OCI-LY7 (cell line): Measurements from ENCODE around the gene AKAP11. TPM values are rescaled to one million over a fixed set of nuclear protein-coding genes. Genes with fewer than 3 reads are reported as not detected.

Source experiments
- Bru-seq: library from RNA; stranded (reverse); fragments of 400-500 nt; gene quantifications from one replicate; lab custom pipeline; 2021; lab: Mats Ljungman, UMichigan
- BruChase-seq, 2 experiments: library from RNA; stranded (reverse); fragments of 400-500 nt; gene quantifications; one replicate each; lab custom pipeline; 2021; lab: Mats Ljungman, UMichigan
- BruUV-seq: library from RNA; stranded (reverse); fragments of 400-500 nt; replicated peaks from 2 replicates; lab custom pipeline; 2021; lab: Mats Ljungman, UMichigan
- CTCF ChIA-PET: fragments of 300-600 bp; sonication (Branson Sonifier 250); formaldehyde crosslinking; loops from one replicate; lab custom pipeline; 2022; ENCODE audit warnings: antibody characterized with exemption; ENCODE audit not compliant: unreplicated experiment; lab: Charles Lee
- POLR2A ChIA-PET: fragments of 300-600 bp; sonication (Branson Sonifier 250); formaldehyde crosslinking; loops from one replicate; lab custom pipeline; 2022; ENCODE audit warnings: antibody characterized with exemption; lab: Charles Lee
- DNase-seq: peaks from one replicate; pipeline ENCODE4 v3.0.0-alpha.2; 2015; ENCODE audit warnings: low spot score
- H2AFZ ChIP-seq: fragments of 200-600 bp; sonication (generic), shearing (Covaris generic); 2 replicates; pipeline ENCODE4 v1.6.1; 2014; ENCODE audit warnings: mild to moderate bottlenecking, antibody characterized with exemption, low read length, moderate library complexity
- H3K27ac ChIP-seq: fragments of 200-600 bp; sonication (generic); 2 replicates; pipeline ENCODE4 v1.5.1; 2014; ENCODE audit warnings: mixed run types, low read depth, mild to moderate bottlenecking, moderate library complexity, low read length, inconsistent platforms; ENCODE audit not compliant: poor library complexity, severe bottlenecking
- H3K36me3 ChIP-seq: fragments of 200-600 bp; sonication (generic); 2 replicates; pipeline ENCODE4 v1.6.1; 2014; ENCODE audit warnings: mild to moderate bottlenecking, antibody characterized with exemption, low read length, moderate library complexity, mixed read lengths; ENCODE audit not compliant: insufficient read depth
- H3K4me1 ChIP-seq: fragments of 200-600 bp; sonication (generic); 2 replicates; pipeline ENCODE4 v1.5.1; 2014; ENCODE audit warnings: mild to moderate bottlenecking, low read length; ENCODE audit not compliant: insufficient read depth, poor library complexity, severe bottlenecking
- H3K4me2 ChIP-seq: fragments of 200-600 bp; sonication (generic); 2 replicates; pipeline ENCODE4 v1.6.1; 2014; ENCODE audit warnings: mild to moderate bottlenecking, low read length
- H3K4me3 ChIP-seq: fragments of 200-600 bp; sonication (generic); 2 replicates; pipeline ENCODE4 v1.5.1; 2014; ENCODE audit warnings: mild to moderate bottlenecking, low read depth, low read length; ENCODE audit not compliant: poor library complexity, severe bottlenecking
- H3K79me2 ChIP-seq: fragments of 200-600 bp; sonication (generic); 2 replicates; pipeline ENCODE4 v1.6.1; 2016; ENCODE audit warnings: low read depth, mild to moderate bottlenecking, low read length, moderate library complexity, mixed read lengths; ENCODE audit not compliant: insufficient read depth
- H3K9me2 ChIP-seq: fragments of 200-600 bp; sonication (generic); 2 replicates; pipeline ENCODE4 v1.6.1; 2016; ENCODE audit warnings: mild to moderate bottlenecking, low read length, mixed read lengths; ENCODE audit not compliant: insufficient read depth
- H3K9me3 ChIP-seq: fragments of 200-600 bp; sonication (generic); 2 replicates; pipeline ENCODE4 v1.6.1; 2014; ENCODE audit warnings: mild to moderate bottlenecking, mixed run types, low read length, mixed read lengths
- H4K20me1 ChIP-seq: fragments of 200-600 bp; sonication (generic); 2 replicates; pipeline ENCODE4 v1.6.1; 2014; ENCODE audit warnings: mild to moderate bottlenecking, antibody characterized with exemption, low read length, moderate library complexity, mixed read lengths; ENCODE audit not compliant: insufficient read depth
- EZH2phosphoT487 ChIP-seq: fragments of 200-600 bp; sonication (generic); IDR thresholded peaks from 2 replicates; pipeline ENCODE4 v1.6.1; 2018; ENCODE audit warnings: low read depth, borderline replicate concordance, mild to moderate bottlenecking, mixed run types, antibody characterized with exemption, low read length, moderate library complexity, mixed read lengths
- intact Hi-C: fragments of 100-400 bp; cut with micrococcal nuclease; formaldehyde crosslinking; loops from one replicate; pipeline ENCODE4 v1.10.0; 2022; ENCODE audit not compliant: unreplicated experiment
- long read RNA-seq: library from polyadenylated mRNA; stranded (forward); transcript quantifications from one replicate; pipeline ENCODE4 v2.0.0, GENCODE V29; 2022
- total RNA-seq, 2 experiments: library from RNA; depleted of rRNA in 1 of 2; stranded (reverse); fragments of >200 nt in 1 of 2; shearing (Covaris generic) in 1 of 2; gene quantifications; 2 replicates each; pipeline ENCODE4 v1.2.3, GENCODE V29; 2014 to 2022
- TF ChIP-seq, protein P1 (sequence below): fragments of 200-600 bp; sonication (generic); conservative IDR thresholded peaks from 2 replicates; pipeline ENCODE4 v1.5.1; 2014; ENCODE audit warnings: mild to moderate bottlenecking, antibody characterized with exemption, low read length, moderate library complexity, mixed read lengths

Gene AKAP11
- 12.2 and 13.6 TPM in 2 replicates for total RNA-seq (2014; rRNA removed; shearing (Covaris generic))
- total RNA-seq (2022): 28.2 and 29.2 TPM in 2 replicates
- percentile 93 among the genes with signal in this experiment for Bru-seq, nascent RNA
- percentile 88 among the genes with signal in this experiment for BruChase-seq, experiment 1, labeled RNA remaining after a 6-hour chase
- BruChase-seq, experiment 2, labeled RNA remaining after a 2-hour chase: percentile 95 among the genes with signal in this experiment
- long read RNA-seq, full-length matches to known transcripts: 2 of 8 reads
- long read RNA-seq, partial matches to known transcripts: 1 of 8 reads
- long read RNA-seq, other reads (novel, unspliced or antisense): 5 of 8 reads

GRCh38 chr13:42272115-42272803, at the start of gene AKAP11:
AKAP11 (plus strand) TSS chr13:42272152; CDS start chr13:42286349, 14,197 bp downstream.
- H3K4me2 ChIP-seq: peak within 1 kb of the TSS; percentile 98
- H3K4me3 ChIP-seq: peak within 1 kb of the TSS; percentile 82
- POLR2A ChIA-PET: interaction anchor here (0.6 to 1.5 kb wide), 8 partner anchors 13 to 958 kb away, joined by 3 to 4 read pairs (median 3); no protein-coding TSS in a partner anchor
- CTCF ChIA-PET: interaction anchor here (1.0 kb wide), 1 partner anchor 97 kb away, joined by 3 read pairs; no protein-coding TSS in a partner anchor
- intact Hi-C loops: loop anchor here (5.0 to 10.0 kb wide), 5 partner anchors 230 to 973 kb away; no protein-coding TSS in a partner anchor
- peak; percentile 74 for DNase-seq
- peaks cover 43% of the 10 kb centered on the region for H3K4me1 ChIP-seq
- peaks cover 18% of the 10 kb centered on the region for H3K36me3 ChIP-seq
- H3K9me3 ChIP-seq: peaks cover 17% of the 10 kb centered on the region; the same call in 1 of the 2 replicates
- H4K20me1 ChIP-seq: no peaks in the 10 kb centered on the region
- no peak for TF ChIP-seq EZH2phosphoT487
- TF ChIP-seq, protein P1, sequence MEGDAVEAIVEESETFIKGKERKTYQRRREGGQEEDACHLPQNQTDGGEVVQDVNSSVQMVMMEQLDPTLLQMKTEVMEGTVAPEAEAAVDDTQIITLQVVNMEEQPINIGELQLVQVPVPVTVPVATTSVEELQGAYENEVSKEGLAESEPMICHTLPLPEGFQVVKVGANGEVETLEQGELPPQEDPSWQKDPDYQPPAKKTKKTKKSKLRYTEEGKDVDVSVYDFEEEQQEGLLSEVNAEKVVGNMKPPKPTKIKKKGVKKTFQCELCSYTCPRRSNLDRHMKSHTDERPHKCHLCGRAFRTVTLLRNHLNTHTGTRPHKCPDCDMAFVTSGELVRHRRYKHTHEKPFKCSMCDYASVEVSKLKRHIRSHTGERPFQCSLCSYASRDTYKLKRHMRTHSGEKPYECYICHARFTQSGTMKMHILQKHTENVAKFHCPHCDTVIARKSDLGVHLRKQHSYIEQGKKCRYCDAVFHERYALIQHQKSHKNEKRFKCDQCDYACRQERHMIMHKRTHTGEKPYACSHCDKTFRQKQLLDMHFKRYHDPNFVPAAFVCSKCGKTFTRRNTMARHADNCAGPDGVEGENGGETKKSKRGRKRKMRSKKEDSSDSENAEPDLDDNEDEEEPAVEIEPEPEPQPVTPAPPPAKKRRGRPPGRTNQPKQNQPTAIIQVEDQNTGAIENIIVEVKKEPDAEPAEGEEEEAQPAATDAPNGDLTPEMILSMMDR: no peak
- peak within 1 kb of the TSS; percentile 99 for H2AFZ ChIP-seq
- H3K79me2 ChIP-seq: peaks cover 50% of the 10 kb centered on the region
- no TSS peak for BruUV-seq
- no peaks in the 10 kb centered on the region for H3K9me2 ChIP-seq
- H3K27ac ChIP-seq: peak within 1 kb of the TSS; percentile 75

- BruUV-seq: no TSS peak
- DNase-seq: no peak
- H3K27ac ChIP-seq: no peak overlapping the region
- no peaks in the 10 kb centered on the region for H3K9me2 ChIP-seq
- no peaks in the 10 kb centered on the region for H3K36me3 ChIP-seq
- POLR2A ChIA-PET: no interaction called here
- intact Hi-C loops: no loop called here
- H3K9me3 ChIP-seq: no peaks in the 10 kb centered on the region
- no peaks in the 10 kb centered on the region for H3K79me2 ChIP-seq
- H3K4me1 ChIP-seq: no peaks in the 10 kb centered on the region
- CTCF ChIA-PET: no interaction called here
- H2AFZ ChIP-seq: no peak overlapping the region
- no peak overlapping the region for H3K4me3 ChIP-seq
- TF ChIP-seq, protein P1: no peak
- no peaks in the 10 kb centered on the region for H4K20me1 ChIP-seq
- no peak overlapping the region for H3K4me2 ChIP-seq
Observed at GRCh38 chr13:42223681-42224080, 48.3 kb upstream of the AKAP11 start.
